GM18873 (cell line): ENCODE measurements around the gene CTNNA3.
"Not testable (repeated sequence)": the region's sequence is repeated elsewhere in the genome, so short reads cannot be mapped to it uniquely, and the experiment has no call there.

ENCODE experiments used
- ATAC-seq: cut with Tn5 transposase; IDR thresholded peaks from one replicate; pipeline ENCODE4 v1.9.1; 2021; ENCODE audit warnings: mild to moderate bottlenecking, moderate library complexity, moderate number of reproducible peaks; ENCODE audit not compliant: unreplicated experiment, low FRiP score

The CTNNA3 gene

DNA sequence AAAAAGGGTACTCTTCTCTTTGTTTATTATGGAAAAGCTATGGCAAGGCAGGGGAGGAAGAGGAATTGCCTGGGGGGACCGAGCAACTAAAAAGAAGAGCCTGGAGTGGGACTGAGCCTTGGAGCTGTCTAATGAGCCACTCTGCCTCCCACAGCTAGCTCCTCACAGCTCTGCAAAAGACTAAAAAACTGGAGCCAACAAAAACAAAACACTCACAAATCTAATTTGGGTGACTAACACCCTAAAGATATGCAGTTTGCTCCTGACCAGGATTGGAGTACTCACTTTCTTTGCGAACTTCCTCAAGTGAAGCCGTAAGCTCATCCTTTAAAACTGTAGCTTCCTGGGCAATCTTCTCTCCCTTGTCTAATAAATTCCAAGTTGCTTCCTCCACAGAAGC, 89.4 kb downstream of the CTNNA3 start:
- ATAC-seq, result no peak

DNA sequence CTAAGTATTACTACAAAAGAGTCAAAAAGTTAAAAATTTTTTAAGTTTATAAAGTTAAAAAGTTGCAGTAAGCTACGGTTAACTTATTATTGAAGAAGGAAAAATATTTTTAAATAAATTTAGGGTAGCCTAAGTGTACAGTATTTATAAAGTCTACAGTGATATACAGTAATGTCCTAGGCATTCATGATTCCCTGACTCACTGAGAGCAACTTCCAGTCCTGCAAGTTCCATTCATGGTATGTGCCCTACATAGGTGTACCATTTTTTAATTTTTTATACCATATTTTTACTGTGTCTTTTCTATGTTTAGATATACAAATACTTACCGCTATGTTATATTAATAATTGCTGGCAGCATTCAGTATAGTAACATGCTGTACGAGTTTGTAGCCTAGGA, 92.3 kb downstream of the CTNNA3 start:
- ATAC-seq, result no peak

DNA sequence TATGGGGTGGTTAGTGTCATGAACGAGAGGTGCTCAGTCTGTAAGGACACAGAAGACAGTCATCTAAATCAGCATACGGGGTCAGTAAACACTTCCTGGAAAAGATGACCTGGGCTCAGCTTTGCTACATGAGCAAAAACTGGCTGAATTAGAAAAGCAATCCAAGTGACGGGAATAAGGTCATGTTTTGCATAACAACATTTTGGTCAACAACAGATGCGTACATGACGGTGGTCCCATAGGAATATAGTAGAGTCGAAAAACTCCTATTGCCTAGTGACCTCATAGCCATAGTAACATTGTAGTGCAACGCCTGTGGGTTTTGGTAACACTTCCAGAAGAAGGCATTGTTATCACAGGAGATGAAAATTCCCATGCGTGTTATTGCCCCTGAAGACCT, 92.9 kb downstream of the CTNNA3 start:
- ATAC-seq, result no peak

DNA sequence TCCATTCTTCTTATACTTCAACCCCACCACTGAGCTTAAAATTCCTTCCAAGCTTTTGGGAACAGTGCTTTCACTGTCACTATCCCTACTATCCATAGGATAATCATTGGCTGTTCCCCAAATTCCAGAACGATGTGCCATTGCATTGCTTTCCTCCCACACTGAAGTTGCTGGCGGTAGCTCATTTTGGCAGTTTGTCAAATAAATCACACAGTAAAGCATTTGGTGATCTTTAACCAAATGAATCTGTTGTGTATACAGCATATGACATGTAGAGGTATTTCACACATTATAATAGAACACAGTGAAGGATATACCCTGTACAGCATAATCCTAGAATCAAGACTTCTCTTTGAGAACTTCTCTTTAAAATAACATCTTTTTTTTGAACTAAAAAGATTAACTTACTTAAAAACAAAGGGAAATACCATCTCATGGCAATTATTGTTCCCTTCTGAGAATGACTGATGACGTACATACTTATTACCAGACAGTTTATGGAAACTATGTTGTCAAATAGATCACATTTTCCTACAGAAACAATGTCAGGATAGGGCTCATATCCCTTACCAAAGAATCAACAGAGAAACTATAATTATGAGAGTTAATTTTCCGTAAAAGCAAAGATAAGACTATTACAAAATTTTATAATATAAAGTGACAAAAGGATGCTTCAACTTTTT, 93.6 kb downstream of the CTNNA3 start:
- no peak for ATAC-seq

DNA sequence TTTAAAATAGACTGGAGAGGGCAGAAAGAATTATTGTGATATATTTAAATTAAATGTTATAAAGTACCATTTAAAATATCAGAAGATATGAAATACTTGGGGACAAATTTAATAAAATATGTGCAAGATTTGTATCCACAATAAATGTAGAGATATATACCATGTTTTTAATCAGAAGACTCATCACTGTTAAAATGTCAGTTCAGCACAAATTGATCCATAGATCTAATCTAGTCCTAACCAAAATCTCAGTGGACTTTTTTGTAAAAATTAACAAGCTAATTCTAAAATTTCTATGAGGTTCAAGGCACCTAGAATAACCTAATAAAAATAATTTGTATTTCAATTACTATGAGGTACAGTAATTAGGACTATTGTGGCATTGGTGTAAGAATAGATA, 96.4 kb downstream of the CTNNA3 start:
- no peak for ATAC-seq

DNA sequence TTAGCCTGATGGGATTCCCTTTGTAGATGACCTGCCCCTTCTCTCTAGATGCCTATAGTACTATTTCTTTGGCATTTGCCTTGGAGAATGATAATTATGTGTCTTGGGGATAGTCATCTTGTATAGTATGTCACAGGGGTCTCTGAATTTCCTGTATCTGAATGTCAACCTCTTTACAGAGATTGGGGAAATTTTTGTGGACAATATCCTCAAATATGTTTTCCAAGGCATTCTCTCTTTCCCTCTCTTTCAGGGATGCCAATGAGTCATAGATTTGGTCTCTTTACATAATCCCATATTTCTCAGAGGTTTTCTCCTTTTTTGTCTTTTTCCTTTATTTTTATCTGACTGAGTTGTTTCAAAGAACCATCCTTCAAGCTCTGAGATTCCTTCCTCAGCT, 99.4 kb downstream of the CTNNA3 start:
- no peak for ATAC-seq

DNA sequence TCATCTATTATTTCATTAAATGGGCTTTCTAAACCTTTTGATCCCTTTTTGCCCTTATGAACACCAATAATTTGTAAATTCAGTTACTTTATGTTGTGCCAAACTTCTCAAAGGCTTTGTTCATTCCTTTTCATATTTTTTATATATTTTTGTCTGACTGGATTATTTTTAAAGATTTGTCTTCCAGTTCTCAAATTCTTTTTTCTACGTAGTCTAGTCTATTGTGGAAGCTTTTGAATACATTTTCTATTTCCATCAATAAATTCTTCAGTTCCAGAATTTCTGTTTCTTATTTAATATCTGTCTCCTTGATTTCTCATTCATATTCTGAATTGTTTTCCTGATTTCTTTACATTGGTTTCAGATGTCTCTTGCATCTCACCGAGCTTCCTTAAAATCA, 108.2 kb downstream of the CTNNA3 start:
- no peak for ATAC-seq

DNA sequence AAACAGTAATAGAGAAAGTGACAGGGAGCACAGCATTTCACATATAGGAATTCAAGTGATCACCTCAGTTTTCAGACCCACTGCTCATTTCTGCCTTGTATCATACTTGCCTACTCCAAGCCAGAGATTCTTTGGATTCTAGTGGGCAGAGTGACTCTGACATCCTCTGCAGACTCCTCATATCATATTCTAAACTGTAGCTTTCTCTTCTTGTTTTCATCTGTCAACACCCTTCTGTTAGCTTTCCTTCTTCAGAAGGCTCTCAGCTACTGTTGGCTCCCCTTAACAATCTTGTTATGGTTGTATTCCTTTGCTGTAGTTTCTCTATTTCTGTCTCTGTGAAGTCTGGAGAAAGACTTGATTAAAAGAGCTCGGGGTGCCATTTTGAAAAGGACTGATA, 120.5 kb downstream of the CTNNA3 start:
- no peak for ATAC-seq

DNA sequence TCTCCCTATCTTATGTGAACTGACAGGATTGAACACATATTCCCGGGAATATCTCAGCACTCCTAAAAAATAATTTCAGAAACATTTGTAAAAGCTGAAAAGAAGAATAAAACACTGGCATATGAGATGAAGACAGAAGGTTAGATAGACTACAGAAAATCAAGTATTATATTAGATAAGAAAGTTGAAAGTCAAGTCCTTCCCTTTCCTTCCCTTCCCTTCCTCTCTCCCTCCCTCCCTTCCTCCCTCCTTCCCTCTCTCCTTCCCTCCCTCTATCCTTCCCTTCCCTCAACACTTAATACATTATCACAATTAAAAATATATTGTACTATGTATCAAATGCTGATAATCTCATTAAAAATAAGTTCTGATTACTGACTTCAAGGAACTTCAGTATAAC, 122.5 kb downstream of the CTNNA3 start:
- ATAC-seq, result no peak

DNA sequence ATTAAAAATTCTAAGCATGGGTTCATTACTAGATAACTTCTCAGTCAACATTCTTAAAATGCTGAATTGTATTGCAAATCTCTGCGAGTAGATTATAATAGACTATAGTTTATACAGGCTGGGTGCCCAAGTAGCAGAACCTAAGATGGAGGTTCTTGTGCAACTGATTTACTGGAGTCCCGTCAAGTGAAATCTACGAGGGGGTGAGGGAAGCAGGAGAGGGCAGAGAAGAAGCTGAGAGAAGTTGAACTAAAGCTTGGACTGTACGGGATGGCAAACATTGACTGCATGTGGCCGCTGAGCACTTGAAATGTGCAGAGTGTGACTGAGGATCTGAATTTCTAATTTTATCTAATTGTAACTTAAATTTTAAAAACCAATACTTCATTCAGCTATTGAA, 124.5 kb downstream of the CTNNA3 start:
- no peak for ATAC-seq

DNA sequence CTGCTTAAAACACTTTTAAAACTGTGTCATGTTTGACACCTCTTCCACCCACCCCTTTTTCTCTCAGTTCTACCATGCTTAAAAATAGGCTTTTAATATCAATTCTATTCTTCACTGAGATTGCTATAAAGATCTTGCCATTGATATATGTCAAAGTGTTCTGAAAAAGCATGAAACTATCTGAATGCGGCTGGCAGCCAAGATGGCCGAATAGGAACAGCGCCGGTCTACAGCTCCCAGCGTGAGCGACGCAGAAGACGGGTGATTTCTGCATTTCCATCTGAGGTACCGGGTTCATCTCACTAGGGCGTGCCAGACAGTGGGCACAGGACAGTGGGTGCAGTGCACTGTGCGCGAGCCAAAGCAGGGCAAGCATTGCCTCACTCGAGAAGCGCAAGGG, 137.7 kb downstream of the CTNNA3 start:
- ATAC-seq, result not testable (repeated sequence)

DNA sequence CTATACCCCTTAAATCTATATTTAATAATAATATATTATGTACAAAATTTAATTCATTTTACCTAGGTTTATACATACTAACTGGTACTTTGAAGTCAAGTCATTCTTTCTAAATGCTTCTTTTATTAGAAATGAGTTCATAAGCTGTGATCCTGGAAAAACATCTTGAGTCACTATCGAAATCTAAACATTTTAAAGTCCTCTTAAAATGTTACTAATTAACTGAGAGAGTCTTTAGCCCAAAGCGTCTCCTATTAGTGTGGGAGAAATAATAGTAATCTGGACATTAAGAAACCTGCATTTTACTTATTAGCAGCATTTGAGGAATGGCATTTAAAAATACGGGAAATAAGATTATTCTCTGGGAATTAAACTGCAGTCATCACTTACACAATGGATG, 142.7 kb downstream of the CTNNA3 start:
- no peak for ATAC-seq

DNA sequence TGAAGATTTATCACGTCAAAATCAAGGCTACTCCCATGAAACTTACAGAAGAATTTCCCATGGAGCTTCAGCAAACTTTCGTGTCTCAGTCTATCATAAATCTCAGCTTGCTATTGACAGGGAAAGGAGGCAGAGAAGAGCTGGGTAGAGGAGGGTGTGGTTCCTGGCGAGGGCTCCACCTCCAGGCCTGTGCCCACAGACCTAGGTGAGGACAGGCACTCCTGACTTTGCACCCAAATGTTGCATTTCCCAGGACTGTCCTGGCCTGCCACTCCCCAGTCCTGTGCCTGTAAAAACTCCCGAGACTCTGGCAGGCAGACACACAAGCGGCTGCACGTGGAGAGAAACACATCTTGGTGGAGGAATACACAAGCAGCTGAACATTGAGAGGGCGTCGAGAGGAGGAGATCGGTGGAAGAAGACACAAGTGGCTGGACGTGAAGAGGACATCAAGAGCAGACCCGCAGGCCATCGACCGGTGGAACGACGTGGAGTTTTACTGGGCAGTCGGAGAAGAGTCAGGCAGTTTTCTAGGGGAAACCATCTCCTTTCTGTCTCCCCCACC, 145.1 kb downstream of the CTNNA3 start:
- ATAC-seq, result no peak

DNA sequence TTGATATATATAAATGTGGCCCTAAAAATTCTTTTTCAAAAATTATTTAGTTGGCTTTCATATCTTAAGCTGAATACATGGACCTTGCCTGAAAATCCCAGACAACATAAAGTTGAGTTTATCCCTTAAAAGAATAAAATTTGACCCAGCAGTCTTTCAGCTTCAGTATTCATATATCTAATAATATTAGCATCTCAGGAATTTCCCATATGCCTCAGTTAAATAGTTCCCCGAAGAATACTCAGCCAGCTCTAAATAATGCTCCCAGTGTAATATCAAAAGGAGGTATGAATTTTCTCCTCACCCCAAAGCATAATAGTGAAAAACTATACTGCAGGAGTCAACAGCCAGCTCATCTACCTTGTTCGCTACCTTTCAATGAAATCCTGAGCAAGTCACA, 145.9 kb downstream of the CTNNA3 start:
- ATAC-seq, result no peak

DNA sequence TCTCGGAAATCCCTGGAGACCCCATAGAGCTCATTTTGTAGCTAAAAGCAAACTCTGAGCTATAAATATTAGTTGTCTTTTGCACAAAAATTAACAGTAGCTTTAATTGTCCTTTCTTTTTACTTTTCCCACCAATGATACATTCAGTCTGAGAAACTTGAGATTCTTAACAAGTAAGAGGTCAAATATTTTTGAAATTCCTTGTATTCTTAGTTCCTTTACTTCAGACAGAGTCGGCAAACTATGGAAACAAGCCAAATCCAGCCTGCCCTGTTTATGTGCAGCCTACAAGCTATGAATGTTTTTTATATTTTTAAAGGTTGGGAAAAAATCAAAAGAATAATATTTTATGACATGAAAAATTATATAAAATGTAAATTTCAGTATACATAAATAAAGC, 146.6 kb downstream of the CTNNA3 start:
- ATAC-seq, result no peak

DNA sequence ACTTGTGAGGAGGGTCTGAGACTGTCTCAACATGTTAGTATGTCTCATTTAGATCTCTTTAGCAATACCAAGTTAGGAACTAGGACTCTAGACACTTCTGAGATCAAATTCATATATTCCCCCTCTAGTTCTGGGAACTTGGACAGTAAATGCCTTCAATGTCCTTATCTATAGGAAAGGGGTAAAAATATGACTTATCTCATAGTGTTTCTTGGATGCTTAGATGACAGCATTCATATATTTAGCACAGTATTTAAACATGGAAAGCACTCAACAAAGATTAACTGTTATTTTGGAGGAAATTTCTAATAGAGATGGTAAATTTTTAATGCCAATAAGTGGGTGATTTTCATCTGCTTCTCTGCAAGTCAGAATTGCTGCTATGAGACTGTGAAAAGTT, 154.6 kb downstream of the CTNNA3 start:
- ATAC-seq, result no peak

DNA sequence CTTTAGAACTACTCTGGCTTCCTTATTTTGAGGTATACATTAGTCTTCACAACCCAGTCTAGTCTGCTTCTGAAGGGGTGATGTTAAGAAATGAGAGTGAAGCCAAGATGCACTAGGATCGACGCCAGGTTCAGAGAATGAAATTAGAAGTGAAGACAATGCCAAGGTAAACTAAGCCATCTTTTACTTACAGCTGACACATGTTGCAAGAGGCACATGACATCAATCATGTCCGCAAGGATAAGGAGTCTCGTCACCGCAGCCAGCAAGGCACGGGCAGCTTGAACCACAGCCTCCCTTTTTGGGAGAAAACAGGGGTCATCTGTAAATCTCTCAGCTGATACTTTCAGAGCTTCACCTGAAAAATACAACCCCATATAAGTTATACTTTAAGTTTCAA, 156.7 kb downstream of the CTNNA3 start:
- no peak for ATAC-seq

DNA sequence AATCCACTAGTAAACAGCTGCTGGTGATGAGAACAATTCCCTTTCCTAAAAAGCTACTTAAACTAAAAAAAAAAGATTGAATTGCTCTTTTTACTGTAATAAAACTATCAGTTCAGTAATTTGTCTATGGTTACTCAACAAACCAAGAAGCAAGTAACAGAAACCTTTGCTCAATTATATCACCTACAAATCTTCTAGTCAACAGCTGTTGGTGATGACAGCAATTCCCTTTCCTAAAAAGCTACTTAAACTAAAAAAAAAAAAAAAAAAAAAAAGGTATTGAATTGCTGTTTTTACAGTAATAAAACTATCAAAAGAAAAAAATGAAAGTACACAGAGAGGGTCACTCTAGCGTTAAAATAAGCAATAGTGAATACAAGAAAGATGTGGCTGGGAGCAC, 158.1 kb downstream of the CTNNA3 start:
- ATAC-seq, result no peak

DNA sequence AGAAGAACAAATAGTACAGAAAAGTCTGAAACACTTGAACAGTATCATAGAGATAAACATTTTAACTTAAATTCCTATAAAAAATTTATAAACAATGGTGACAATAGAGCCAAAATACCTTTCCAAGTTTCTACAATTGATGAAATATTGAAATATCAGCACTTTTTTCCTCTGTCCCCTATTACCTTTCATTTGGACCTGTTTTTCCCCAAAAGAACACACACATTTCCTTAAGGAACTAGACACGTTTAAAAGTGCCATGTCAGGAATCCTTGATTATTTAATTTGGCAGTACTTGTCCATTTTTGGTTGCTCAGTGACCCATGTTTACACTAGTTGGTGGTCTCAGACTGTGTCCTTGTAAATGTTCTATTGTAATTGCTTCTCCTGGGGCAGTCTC, 162.6 kb downstream of the CTNNA3 start:
- no peak for ATAC-seq

DNA sequence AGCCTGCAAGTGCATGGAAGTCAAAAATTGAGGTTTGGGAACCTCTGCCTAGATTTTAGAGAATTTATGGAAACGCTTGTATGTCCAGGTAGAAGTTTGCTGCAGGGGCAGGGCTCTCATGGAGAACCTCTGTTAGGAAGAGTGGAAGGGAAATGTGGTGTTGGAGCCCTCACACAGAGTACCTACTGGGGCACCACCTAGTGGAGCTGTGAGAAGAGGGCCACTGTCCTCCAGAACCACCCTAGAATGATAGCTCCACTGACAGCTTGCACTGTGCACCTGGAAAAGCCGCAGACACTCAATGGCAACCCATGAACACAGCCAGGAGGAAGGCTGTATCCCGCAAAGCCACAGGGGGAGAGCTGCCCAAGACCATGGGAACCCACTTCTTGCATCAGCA, 165.0 kb downstream of the CTNNA3 start:
- ATAC-seq, result not testable (repeated sequence)

DNA sequence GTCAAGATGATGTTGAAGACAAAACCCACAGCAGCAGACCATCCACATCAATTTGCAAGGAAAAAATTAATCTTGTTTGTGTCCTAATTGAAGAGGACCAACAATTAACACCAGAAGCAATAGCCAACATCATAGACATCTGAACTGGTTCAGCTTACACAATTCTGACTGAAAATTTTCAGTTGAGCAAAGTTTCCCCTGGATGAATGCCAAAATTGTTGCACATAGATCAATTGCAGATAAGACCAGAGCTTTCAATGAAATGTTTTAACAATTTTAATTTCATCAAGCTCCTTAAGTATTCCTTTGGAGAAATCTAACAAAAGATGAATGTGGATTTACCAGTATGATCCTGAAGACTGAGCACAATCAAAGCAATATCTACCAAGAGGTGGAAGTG, 168.6 kb downstream of the CTNNA3 start:
- no peak for ATAC-seq

DNA sequence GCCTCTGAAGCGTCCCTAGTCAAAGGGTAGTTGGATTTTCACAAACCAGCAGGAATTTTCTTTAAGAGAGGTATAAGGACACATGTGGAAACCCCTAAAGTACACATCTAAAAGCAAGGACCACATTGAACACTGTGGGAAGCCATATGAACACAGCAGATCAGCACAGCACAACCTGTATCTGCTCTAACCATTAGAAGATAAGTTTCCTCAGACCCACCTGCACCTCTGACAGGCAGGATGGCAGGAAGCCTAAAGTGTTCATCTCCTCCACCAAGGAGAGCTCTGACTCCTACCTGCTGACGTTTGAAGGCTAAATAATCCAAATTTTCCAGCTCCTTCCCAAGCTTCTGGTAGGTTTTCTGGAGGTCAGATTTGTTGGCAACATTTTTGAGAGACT, 174.4 kb downstream of the CTNNA3 start:
- no peak for ATAC-seq
